NCI-H146 (cell line): ENCODE data around the gene SESTD1.
A peak's percentile ranks its signal among the peaks of the same experiment; 100 is the strongest.
"Not testable (repeated sequence)": the region's sequence is repeated elsewhere in the genome, so short reads cannot be mapped to it uniquely, and the experiment has no call there.

ENCODE experiments used
- DNase-seq: peaks from one replicate; lab custom pipeline; 2025; lab: John Stamatoyannopoulos, UW

Gene SESTD1

GRCh38 chr2:179237209-179237946 lies 27.3 kb downstream of the SESTD1 start:
- DNase-seq = no peak

GRCh38 chr2:179235463-179236108 lies 29.0 kb downstream of the SESTD1 start:
- no peak for DNase-seq

- no peak for DNase-seq
Observed at GRCh38 chr2:179234658-179235240, 29.9 kb downstream of the SESTD1 start.

- no peak for DNase-seq
Observed at GRCh38 chr2:179233626-179234430, 30.8 kb downstream of the SESTD1 start.

- DNase-seq = no peak
Observed at GRCh38 chr2:179233083-179233490, 31.5 kb downstream of the SESTD1 start.

GRCh38 chr2:179226961-179227259 lies 37.7 kb downstream of the SESTD1 start:
- no peak for DNase-seq

GRCh38 chr2:179226203-179226960 lies 38.2 kb downstream of the SESTD1 start:
- DNase-seq = peak; percentile 78

- DNase-seq = no peak
Observed at GRCh38 chr2:179224361-179224760, 40.3 kb downstream of the SESTD1 start.

GRCh38 chr2:179222076-179222475 lies 42.6 kb downstream of the SESTD1 start:
- DNase-seq = no peak

- peak; percentile 61 for DNase-seq
Observed at GRCh38 chr2:179218848-179219594, 45.6 kb downstream of the SESTD1 start.

GRCh38 chr2:179214671-179215070 lies 50.0 kb downstream of the SESTD1 start:
- not testable (repeated sequence) for DNase-seq

GRCh38 chr2:179211355-179211754 lies 53.3 kb downstream of the SESTD1 start:
- no peak for DNase-seq

- not testable (repeated sequence) for DNase-seq
Observed at GRCh38 chr2:179208277-179208676, 56.4 kb downstream of the SESTD1 start.

- no peak for DNase-seq
Observed at GRCh38 chr2:179207047-179207446, 57.6 kb downstream of the SESTD1 start.

GRCh38 chr2:179201869-179202268 lies 62.8 kb downstream of the SESTD1 start:
- no peak for DNase-seq

GRCh38 chr2:179195926-179196590 lies 68.6 kb downstream of the SESTD1 start:
- DNase-seq = not testable (repeated sequence)

- no peak for DNase-seq
Observed at GRCh38 chr2:179195141-179195540, 69.5 kb downstream of the SESTD1 start.

- DNase-seq = no peak
Observed at GRCh38 chr2:179193759-179194394, 70.8 kb downstream of the SESTD1 start.

- no peak for DNase-seq
Observed at GRCh38 chr2:179191110-179191509, 73.5 kb downstream of the SESTD1 start.

GRCh38 chr2:179186126-179186525 lies 78.5 kb downstream of the SESTD1 start:
- DNase-seq = no peak
